HepG2 (cell line): ENCODE results near the gene TMEM256. TPM values are rescaled to one million over a fixed set of nuclear protein-coding genes. Genes with fewer than 3 reads are reported as not detected.
A peak's percentile ranks its signal among the peaks of the same experiment; 100 is the strongest.

Source experiments
- CBX1 ChIP-seq: IDR thresholded peaks from one replicate; pipeline ENCODE4 v1.6.1; 2016; ENCODE audit warnings: antibody characterized with exemption, low read depth
- MIER2 ChIP-seq: IDR thresholded peaks from 2 replicates; pipeline ENCODE4 v1.6.1; 2016; ENCODE audit warnings: missing biosample characterization, missing genetic modification reagents
- SP1 ChIP-seq, 2 experiments: fragments of 450-650 bp in 1 of 2; sonication (generic) in 1 of 2; formaldehyde crosslinking in 1 of 2; IDR thresholded peaks; 2 replicates each; pipeline versions ENCODE4 v1.4.0 to v1.6.1; 2016 to 2020; ENCODE audit warnings: missing genetic modification reagents in 1 of 2
- TBX2 ChIP-seq: sonication (generic); formaldehyde crosslinking; IDR thresholded peaks from 2 replicates; pipeline ENCODE4 v1.5.0; 2020; ENCODE audit warnings: missing genetic modification reagents, mild to moderate bottlenecking, borderline replicate concordance
- THRA ChIP-seq: sonication (generic); formaldehyde crosslinking; IDR thresholded peaks from 2 replicates; pipeline ENCODE4 v1.4.0; 2020; ENCODE audit warnings: missing genetic modification reagents, borderline replicate concordance
- ZNF317 ChIP-seq: sonication (generic); formaldehyde crosslinking; IDR thresholded peaks from 2 replicates; pipeline ENCODE4 v1.5.0; 2020; ENCODE audit warnings: mild to moderate bottlenecking, missing genetic modification reagents
- ZNF687 ChIP-seq: sonication (generic); formaldehyde crosslinking; IDR thresholded peaks from 2 replicates; pipeline ENCODE4 v1.5.1; 2020; ENCODE audit warnings: mild to moderate bottlenecking, missing genetic modification reagents, moderate library complexity
- ZNF891 ChIP-seq: sonication (generic); formaldehyde crosslinking; IDR thresholded peaks from 2 replicates; pipeline ENCODE4 v1.5.0; 2020; ENCODE audit warnings: mild to moderate bottlenecking, missing genetic modification reagents
- polyA plus RNA-seq, 8 experiments: library from polyadenylated mRNA; depleted of rRNA in 3 of 8; stranded (reverse) in 7 of 8; unstranded in 1 of 8; fragments of >200 nt; fragmentation: Illumina TruSeq in 4 of 8; extraction: Trizol in 4 of 8; gene quantifications; 2 replicates each; pipeline versions ENCODE4 v1.2.1 to v1.2.3, GENCODE V29; 2011 to 2016; ENCODE audit warnings: low read depth in 4 of 8, missing spikeins in 1 of 8, mixed read lengths in 1 of 8; ENCODE audit not compliant: insufficient read depth in 1 of 8
- total RNA-seq, 5 experiments: library from RNA; depleted of rRNA; stranded (reverse); fragments of >200 nt; fragmentation: Illumina TruSeq; extraction: Trizol; gene quantifications; 2 replicates each; pipeline ENCODE4 v1.2.3, GENCODE V29; 2016; ENCODE audit warnings: low read depth in 1 of 5
- TF ChIP-seq, protein P1 (sequence below): sonication (generic); formaldehyde crosslinking; IDR thresholded peaks from 2 replicates; pipeline ENCODE4 v1.5.1; 2020; ENCODE audit warnings: missing genetic modification reagents, mild to moderate bottlenecking, borderline replicate concordance
- TF ChIP-seq, protein P2 (sequence below): sonication (generic); formaldehyde crosslinking; IDR thresholded peaks from 2 replicates; pipeline ENCODE4 v1.4.0; 2020; ENCODE audit warnings: missing genetic modification reagents
- TF ChIP-seq, protein P3 (sequence below): IDR thresholded peaks from 2 replicates; pipeline ENCODE4 v1.4.0; 2020; ENCODE audit warnings: mild to moderate bottlenecking, missing genetic modification reagents

Gene TMEM256
- total and polyA plus RNA-seq, 2 of the 13 experiments (the other 11 are each of a cell fraction or from before 2014, with no cell fraction given): 231 to 252 TPM

DNA sequence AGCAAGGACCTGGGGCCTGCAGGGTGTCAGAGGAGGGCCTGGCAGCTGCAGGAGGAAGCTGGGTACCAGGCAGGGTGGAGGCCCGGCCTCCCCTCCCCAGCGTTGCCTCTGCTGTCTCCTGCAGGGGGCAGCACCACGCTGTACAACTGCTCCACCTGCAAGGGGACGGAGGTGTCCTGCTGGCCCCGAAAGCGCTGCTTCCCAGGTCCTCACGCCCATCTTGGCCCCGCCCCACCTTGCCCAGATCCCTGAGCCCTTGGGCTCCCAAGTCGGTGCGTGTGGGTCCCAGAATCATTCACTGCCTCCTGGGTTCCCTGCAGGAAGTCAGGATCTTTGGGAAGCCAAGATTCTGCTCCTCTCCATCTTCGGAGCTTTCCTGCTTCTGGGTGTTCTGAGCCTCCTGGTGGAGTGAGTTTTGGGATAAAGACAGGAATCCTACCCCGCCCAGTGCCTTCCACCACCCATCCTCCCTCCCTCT lies 47.8 kb downstream of the TMEM256 start (continued):
- no peak for TF ChIP-seq ZNF317
- TF ChIP-seq TBX2 (CRISPR knock-in tag): peak; percentile 57; the same call in 1 of the 2 replicates
- TF ChIP-seq ZNF891 (CRISPR knock-in tag): peak; percentile 58; the same call in 1 of the 2 replicates
- peak; percentile 64 for TF ChIP-seq ZNF687 (CRISPR knock-in tag)
- TF ChIP-seq MIER2 (CRISPR knock-in tag): no peak
- 0 out of 2 replicates have a peak, but pooled peaks have one; percentile 55 for TF ChIP-seq THRA (CRISPR knock-in tag)
- TF ChIP-seq, protein P1, sequence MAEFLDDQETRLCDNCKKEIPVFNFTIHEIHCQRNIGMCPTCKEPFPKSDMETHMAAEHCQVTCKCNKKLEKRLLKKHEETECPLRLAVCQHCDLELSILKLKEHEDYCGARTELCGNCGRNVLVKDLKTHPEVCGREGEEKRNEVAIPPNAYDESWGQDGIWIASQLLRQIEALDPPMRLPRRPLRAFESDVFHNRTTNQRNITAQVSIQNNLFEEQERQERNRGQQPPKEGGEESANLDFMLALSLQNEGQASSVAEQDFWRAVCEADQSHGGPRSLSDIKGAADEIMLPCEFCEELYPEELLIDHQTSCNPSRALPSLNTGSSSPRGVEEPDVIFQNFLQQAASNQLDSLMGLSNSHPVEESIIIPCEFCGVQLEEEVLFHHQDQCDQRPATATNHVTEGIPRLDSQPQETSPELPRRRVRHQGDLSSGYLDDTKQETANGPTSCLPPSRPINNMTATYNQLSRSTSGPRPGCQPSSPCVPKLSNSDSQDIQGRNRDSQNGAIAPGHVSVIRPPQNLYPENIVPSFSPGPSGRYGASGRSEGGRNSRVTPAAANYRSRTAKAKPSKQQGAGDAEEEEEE (CRISPR knock-in tag): no peak
- peak; percentile 74 for TF ChIP-seq CBX1
- TF ChIP-seq, protein P2, sequence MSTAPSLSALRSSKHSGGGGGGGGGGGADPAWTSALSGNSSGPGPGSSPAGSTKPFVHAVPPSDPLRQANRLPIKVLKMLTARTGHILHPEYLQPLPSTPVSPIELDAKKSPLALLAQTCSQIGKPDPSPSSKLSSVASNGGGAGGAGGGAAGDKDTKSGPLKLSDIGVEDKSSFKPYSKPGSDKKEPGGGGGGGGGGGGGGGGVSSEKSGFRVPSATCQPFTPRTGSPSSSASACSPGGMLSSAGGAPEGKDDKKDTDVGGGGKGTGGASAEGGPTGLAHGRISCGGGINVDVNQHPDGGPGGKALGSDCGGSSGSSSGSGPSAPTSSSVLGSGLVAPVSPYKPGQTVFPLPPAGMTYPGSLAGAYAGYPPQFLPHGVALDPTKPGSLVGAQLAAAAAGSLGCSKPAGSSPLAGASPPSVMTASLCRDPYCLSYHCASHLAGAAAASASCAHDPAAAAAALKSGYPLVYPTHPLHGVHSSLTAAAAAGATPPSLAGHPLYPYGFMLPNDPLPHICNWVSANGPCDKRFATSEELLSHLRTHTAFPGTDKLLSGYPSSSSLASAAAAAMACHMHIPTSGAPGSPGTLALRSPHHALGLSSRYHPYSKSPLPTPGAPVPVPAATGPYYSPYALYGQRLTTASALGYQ (CRISPR knock-in tag): no peak
- TF ChIP-seq, protein P3, sequence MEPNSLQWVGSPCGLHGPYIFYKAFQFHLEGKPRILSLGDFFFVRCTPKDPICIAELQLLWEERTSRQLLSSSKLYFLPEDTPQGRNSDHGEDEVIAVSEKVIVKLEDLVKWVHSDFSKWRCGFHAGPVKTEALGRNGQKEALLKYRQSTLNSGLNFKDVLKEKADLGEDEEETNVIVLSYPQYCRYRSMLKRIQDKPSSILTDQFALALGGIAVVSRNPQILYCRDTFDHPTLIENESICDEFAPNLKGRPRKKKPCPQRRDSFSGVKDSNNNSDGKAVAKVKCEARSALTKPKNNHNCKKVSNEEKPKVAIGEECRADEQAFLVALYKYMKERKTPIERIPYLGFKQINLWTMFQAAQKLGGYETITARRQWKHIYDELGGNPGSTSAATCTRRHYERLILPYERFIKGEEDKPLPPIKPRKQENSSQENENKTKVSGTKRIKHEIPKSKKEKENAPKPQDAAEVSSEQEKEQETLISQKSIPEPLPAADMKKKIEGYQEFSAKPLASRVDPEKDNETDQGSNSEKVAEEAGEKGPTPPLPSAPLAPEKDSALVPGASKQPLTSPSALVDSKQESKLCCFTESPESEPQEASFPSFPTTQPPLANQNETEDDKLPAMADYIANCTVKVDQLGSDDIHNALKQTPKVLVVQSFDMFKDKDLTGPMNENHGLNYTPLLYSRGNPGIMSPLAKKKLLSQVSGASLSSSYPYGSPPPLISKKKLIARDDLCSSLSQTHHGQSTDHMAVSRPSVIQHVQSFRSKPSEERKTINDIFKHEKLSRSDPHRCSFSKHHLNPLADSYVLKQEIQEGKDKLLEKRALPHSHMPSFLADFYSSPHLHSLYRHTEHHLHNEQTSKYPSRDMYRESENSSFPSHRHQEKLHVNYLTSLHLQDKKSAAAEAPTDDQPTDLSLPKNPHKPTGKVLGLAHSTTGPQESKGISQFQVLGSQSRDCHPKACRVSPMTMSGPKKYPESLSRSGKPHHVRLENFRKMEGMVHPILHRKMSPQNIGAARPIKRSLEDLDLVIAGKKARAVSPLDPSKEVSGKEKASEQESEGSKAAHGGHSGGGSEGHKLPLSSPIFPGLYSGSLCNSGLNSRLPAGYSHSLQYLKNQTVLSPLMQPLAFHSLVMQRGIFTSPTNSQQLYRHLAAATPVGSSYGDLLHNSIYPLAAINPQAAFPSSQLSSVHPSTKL: 0 out of 2 replicates have a peak, but pooled peaks have one; percentile 9
- no peak for TF ChIP-seq SP1 (IDR thresholded peaks at IDR 0.05)
- TF ChIP-seq SP1 (CRISPR knock-in tag; IDR thresholded peaks at IDR 0.05): peak; percentile 48; the same call in 1 of the 2 replicates
- TF ChIP-seq, all 625 proteins: peak for 93
